Activated CD4-positive, alpha-beta T cell treated with anti-CD3 and anti-CD28 coated beads, Interleukin-2, amount 50 U/mL, for 16 hours (primary cell): ENCODE data around the gene C9orf50.
A peak's percentile ranks its signal among the peaks of the same experiment; 100 is the strongest.
"Not testable (repeated sequence)": the region's sequence is repeated elsewhere in the genome, so short reads cannot be mapped to it uniquely, and the experiment has no call there.

Experiments used
- DNase-seq: peaks from one replicate; pipeline ENCODE4 v3.0.0-alpha.2; 2020

C9orf50 gene, protein sequence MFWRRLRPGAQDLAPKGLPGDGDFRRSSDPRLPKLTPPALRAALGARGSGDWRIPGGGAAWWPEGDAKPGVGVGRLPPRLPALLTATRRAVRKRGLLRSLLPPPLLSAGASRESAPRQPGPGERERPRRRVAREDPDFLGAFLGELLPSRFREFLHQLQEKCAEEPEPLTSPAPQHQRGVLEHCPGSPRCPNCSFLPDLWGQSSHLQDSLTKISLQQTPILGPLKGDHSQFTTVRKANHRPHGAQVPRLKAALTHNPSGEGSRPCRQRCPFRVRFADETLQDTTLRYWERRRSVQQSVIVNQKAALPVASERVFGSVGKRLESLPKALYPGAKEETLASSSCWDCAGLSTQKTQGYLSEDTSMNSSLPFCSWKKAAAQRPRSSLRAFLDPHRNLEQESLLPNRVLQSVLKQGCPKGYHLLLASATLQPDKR

DNA sequence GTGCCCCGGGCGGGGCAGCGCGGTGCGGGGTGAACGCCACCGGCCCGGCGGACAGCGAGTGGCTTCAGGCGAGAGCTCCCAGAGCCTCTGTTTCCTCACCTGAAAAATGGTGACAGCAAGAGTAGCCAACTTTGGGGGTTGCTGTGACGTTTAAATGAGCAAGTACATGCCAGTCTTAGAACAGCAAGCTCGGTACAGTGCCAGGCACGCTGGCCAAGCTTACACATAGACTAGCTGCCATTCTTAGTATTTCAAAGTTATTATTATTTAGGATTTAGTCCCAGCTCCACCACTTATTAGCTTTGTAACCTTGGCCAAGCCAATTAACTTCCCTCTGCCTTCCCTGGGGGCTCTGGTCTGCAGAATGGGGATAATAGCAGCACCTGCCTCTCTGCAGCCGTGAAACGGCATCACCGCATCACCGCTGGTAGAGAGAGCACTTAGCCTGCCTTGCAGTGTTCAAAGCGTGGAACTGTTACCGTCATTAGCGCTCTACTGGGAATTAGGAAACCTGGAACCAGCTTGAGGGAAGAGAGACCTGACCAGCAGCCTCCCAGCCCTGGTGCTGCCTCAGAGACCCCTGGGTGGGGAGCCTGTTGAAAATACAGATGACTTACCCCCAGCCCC is at the start of gene C9orf50:
C9orf50 (minus strand) TSS at position 433 of the 627 bp plus-strand sequence. CDS start 527 bp downstream, outside the sequence.
- DNase-seq: no peak

DNA sequence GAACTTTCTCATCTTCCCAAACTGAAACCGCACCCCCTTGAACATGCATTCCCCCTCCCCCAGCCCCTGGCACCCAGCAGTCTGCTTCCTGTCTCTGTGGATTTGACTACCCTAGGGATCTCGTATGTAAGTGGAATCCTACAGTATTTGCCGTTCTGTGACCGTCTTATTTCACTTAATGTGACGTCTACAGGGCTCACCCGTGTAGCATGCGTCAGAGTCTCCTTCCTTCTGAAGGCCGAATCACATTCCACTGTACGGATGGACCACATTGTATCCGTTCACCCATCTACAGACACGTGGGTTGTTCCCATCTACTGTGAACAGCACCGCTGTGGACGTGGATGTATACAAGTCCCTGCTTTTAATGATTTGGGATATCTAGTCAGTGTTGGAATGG is 49.0 kb upstream of the C9orf50 start:
- DNase-seq: no peak

DNA sequence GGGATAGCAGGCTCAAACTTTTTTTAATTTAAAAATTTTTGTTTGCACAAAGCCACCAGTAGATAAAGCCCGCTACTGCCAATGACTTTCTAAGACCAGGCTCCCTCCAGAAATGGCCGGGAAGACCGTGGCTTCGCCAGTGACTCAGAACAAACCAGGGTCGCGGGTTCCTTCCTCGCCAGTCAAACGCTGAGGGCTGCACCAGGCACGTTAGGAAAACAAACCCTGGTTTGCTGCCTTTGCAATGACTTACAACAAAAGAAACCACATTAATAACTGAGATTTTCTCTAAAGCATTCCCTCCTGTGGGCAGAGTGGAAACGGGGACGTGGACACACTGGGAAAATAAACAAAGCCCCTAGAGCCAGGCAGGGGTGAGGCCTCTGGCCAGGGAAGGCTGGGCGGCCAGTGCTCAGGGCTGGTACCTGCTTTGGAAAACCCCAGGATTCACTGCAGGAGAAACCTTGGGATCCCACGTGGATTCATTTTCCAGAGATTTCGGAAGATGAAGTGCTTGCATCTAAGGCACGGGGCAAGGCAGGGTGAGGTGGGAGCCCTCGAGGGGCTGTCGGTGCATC is 48.3 kb upstream of the C9orf50 start:
- DNase-seq: no peak

DNA sequence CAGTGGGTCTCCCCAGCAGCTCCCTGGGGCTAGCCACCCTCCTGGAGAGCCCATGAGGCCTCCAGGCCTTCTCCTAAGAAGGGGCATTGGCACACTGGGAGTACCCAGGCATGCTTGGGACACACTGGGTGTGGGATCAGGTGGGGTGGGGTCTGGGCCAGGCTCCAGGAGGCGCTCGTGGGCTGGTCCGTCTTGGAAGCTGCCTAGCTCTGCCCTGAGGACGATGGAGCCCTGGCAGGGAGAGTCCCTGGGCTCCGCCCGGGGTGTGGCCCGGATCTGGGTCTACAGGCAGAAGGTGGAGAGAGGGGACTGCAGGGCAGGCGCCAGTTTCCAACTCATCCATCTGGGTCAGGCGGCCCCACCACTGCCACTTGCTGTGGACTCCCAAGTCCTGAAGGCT is 46.9 kb upstream of the C9orf50 start:
- DNase-seq: no peak

DNA sequence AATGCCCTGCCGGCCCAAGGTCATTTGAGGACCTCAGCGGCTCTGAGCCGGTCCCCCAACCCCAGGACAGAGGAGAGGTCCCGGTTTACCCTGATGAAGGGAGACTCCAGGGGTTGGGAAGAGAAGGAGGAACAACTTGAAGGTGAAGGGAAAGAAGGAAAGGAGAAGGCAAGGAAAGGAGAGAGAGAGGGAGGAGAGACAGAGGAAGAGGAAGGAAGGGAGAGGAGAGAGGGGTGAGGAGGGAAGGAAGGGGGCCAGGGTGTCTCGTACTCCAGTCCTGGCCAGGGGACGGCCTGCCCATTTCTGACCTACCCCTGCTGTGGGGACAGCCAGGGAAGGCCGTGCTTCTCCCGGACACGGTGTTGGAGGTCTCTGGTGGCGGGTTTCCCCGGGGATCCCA is 46.5 kb upstream of the C9orf50 start:
- DNase-seq: no peak

DNA sequence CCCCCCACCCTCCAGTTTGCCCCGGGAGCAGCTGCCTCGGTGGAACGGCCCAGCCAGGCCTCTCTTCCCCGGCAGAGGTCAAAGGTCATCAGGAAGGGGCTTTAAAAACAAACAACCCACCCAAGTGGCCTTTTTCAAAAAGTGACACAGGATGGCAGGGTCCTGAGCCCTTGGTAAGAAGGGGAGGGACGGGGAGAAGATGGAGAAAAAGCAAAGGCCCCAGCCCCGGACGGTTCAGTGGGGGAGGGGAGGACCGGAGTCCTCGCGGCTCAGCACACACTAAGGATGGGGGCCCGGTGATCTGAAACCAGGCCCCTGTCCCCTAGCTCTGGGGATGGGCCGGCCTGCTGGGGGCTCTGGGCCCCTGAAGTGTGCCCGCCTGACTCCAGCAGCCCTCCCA is 45.7 kb upstream of the C9orf50 start:
- DNase-seq: no peak

DNA sequence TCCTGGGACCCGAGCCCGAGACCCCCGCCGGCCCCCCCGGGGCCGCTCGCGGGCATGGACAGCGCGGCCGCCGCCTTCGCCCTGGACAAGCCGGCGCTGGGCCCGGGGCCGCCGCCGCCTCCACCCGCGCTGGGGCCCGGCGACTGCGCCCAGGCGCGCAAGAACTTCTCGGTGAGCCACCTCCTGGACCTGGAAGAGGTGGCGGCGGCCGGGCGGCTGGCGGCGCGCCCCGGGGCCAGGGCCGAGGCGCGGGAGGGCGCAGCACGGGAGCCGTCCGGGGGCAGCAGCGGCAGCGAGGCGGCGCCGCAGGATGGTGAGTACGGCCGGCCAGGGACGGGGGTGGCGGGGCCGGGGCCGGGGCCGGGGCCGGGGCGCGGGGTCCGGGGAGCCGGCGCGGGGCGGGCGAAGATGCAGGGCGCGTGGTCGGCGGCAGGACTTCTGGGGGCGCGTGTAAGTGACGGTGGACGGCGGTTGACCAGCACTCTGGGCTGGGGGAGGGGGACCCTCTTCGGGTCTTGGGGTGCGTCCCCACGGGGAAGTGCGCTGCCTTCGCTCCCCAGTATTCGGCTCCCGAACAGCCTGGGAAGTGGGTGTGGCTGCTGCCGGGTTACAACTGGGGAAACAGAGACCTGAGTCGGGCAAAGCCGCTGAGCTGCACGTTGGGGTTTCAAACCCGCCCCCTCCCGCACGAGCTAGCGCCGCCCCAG is 45.1 kb upstream of the C9orf50 start:
- DNase-seq: no peak

DNA sequence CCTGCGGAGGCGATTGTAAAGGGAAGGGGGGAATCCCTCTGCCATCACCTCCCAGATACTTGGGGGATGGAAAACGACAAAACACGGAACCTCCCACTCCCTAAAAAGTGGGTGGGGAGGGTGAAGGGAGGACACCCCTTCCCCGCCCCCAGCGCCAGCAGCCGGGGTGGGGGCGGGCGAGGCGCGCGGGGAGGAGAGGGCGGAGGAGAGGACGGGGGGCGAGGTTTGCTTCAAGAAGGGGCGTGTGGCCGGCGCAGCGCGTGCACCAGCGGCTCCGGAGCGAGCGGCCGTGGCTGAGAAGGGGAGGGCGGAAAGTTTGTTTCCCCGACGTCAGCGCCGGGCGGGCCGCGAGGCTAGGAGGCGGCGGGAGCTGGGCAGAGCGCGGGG is 44.5 kb upstream of the C9orf50 start, which contains the start of gene PRRX2:
PRRX2 (plus strand) TSS at position 259 of the 387 bp plus-strand sequence. CDS start 221 bp downstream, outside the sequence.
- DNase-seq: peak; percentile 8

DNA sequence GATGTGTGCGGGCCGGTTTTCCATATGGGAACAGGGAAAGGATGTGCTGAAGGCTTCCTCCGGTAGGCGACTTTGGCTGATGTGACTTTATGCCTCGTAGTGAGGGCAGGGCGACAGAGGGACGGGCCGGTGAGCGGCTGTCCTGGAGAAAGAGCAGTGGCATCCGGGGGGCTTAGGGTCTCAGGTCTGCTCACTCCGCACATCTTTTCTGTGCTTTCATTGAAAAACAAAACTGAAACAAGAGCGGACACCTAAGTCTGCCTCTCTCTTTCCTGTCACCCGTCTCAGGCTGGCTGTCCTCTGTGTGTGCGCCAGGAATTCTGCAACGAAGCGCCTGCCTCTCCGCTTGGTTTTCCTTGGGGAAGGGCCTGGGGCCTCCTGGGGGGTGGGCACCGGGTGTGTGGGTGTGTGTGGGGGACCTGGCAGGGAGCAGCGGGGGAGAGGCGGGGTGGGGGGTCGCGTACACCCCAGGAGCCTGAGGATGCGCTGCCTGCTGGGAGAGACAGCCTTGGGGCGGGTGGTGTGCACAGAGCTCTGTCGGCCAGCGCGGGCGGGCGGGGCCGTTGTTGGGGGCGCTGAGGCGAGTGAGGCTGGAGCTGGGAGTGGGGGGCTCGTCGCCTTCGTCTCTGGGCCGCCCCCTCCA is 44.0 kb upstream of the C9orf50 start:
- no peak for DNase-seq

DNA sequence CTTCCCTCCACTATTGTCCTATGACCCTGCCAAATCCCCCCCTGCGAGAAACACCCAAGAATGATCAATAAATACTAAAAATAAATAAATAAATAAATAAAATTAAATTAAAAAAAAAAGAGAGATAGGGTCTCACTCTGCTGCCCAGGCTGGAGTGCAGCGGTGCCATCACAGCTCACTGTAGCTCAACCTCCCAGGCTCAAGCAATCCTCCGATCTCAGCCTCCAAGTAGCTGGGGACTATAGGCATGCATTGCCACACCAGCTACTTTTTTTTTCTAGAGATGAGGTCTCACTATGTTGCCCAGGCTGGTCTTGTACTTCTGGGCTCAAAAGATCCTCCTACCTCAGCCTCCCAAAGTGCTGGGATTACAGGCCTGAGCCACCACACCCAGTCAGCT is 41.3 kb upstream of the C9orf50 start:
- DNase-seq: not testable (repeated sequence)

DNA sequence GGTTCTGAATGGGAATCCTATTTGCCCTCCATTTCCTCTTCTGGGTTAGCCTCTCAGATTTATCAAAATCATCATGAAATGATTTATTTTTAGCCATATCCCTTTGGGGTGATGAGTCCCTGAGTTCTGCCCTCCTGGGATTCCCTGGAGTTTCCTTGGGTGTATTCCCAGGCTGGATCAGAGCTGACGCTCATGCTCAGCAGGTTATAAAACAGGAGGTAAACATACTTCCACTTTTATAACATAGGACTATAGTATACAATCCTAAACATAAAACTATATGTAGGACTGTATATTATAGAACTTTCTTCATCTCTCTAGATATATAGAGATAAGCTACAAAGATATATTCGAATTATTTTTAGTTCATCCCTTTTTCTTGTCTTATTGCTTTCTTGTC is 40.1 kb upstream of the C9orf50 start:
- DNase-seq: no peak

DNA sequence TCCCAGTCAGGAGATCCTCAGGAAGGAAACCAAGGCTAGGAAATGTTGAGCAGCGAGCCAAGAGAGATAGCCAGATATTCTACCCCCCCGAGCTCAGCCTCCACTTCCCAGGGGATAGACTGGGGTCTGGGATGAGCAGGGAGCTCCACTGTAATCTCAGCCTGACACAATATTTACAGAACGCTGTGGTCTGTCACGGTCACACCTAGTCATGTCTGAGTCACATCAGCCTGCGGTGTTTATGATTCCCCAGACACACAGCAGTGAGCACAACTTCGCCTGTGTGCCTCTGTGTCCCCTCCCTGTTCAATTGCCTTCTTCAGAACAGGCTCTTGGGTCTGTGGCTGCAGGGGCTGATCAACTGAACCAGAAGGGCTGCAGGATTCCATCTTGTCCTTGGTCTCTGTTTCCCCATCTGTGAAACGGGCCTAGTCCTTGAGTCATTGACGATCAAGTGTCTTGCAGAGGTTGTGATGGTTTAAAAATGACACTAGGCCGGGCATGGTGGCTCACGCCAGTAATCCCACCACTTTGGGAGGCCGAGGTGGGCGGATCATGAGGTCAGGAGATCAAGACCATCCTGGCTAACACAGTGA is 36.0 kb upstream of the C9orf50 start:
- no peak for DNase-seq

DNA sequence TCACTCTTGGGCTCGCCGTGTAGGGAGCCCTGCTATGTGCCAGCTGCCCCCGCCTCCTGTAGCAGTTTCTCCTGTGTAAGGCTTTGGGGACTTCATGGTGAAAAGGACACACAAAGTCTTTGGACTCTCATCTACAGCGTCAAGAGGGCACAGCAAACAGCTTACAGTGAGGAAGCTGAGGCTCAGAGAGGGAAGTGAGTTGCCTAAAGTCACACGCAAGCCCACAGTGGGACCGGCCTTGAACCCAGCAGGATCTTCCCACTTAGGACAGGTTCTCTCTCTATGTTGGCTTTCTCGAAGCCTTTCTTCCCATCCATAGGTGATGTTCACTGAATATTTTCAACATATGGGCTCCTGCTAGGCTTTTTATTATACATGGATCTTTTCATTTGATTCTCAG is 34.8 kb upstream of the C9orf50 start:
- DNase-seq: no peak

DNA sequence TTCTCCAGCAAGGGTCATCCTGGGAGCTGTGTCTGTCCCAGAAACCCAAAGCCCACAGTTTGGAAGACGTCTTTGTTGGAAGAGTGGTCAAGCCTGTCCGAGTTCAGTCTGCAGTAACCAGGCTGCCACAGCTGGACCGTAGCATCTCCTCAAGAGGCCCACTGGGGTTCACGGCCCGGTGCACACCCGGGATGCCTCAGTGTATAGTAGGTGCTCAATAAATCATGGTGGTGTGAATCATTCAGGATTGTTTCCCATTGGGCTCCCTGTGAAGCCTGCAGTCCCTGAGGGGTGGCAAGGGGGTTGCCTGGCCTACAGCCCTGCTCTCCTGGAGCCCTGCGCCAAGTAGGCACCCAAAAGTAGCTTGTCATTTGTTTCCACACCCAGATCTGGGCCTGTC is 34.3 kb upstream of the C9orf50 start:
- no peak for DNase-seq

DNA sequence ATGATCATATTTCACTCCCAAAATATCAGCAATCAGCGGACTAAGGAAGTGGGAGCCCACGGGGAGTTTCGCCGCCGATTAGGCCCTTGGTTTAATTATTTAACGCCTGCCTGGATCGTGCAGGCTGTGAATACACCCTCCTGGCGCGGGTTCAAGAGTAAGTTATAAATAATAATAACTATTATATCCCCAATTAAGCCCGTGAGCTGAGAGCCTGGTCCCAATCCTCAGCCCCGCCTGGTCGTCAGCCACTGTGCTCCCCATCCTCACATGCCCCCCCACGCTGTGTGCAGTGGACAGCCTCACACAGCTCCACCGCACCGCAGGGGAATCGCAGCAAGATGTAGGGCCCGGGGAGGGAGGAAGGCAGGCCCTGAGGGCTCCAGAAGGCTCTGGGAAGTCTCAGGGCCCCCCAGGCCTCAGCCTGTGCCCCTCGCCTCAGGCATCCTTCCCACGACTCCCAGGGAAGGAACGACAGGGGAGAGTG is 33.7 kb upstream of the C9orf50 start:
- no peak for DNase-seq

DNA sequence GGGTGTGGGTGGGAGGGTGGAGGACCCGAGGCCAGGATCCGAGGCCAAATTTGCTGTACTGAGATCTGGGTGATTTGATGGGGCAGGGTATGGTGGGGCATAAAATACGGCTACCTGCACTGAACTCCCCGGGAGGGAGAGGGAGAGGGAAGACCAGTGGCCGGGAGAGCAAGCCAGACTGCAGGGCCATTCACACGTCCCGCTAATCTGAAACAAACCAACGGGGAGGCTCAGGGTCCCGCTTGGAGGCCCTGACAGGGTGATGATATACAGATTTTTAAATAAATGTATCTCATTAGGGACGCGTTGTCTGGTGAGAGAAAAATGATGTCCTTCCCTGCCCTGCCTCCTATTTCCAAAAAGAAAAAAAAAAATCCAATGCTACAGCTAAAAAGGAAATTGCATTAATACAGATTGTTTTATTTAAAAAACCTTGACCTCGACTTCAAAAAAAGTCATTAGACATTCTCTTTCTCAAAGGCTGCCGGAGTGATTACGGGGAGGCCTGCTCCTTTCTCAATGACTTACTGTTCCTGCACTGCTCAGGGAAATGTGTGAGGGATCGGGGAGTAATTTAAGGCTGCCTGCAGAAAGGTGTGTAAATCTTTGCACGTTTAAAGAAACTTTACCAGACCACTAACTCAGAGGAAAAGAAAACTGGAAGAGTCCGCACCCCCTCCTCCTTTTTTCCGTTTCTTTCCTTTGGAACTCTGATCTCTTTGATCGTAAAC is 33.1 kb upstream of the C9orf50 start:
- DNase-seq: no peak

DNA sequence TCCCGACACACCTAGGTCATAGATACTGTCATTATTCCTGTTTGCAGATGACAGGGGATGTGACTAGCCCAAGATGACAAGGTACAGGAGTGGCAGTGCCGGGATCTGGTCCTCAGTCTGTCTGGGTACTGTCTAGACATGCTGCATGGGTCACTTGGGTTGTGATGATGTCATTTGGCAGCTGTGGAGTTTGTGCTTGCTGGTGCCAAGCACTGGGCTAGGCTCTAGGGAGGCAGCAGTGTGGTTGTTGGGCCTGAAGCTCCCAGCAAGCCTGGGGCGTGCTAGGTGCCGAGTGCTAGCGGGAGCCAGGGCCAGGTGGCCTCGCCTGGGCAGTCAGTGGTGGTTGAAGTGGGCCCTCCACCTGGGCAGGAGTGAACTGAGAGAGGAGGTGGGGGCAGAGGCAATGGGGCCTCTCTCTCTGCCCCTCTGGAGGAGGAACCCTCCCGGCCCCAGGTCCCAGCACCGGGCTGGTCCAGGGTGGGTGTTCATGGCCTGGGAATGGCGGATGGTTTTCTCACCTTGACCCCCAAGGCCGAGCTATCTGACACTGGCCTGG is 29.9 kb upstream of the C9orf50 start:
- DNase-seq: no peak

DNA sequence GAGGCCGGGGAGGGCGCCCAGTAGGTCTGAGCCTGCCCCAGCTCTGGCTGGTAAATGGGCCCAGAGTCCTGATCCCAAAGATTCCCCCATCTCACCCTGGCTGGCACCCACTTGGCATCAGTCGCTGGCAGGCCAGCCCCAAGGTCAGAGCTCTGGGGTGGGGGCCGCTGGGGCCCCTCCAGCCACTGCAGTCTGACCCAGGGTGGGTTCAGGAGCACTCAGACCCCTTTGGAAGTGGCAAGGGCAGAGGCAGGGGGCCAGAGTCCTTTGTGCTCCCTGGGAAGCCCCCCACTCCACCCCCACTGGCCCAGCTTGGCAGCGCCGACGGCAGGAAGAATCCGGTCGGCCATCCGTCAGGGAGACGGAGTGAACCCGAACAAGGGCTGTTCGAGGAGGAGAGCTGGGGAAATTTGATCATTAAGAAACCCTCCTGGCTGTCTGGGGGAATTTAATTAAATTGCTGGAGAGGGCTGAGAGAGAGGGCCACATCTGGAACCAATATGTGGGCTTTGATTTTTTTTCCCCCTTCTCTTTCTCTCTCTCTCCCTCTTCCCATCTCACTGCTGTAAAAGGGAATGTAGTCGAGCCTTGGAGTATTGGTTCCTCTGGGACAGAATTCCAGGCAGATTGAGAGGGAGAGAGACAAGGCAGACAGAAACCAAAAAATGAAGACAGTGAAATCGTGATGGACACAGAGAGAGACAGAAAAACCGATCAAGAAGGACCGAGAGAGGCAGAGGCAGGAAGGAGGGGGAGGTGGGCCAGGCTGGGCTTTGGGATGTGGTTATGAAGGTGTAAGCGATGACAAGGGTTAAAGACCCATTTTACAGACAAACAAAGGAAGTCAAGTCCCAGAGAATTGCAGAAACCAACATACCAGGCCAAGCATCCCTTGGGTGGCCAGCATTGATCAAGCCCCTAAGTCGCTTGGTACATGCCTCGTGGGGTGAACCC is 29.1 kb upstream of the C9orf50 start:
- no peak for DNase-seq

DNA sequence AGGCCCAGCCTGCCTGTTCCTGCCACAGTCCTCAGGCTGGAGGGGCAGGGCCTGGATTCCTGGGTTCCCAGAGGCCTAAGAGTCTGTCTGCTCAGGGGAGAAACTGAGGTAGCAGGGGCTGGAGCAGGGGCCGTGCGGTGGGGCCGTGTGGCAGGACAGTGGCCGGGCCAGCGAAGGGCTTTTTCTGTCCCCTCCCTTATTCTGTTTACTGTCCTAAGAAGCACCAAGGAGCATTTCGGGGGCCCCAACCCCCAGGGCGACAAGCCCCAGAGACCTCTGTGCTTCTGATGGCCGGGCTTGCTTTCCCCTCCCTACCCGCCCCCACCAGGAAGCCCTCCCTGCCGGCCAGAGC is 27.8 kb upstream of the C9orf50 start:
- no peak for DNase-seq

DNA sequence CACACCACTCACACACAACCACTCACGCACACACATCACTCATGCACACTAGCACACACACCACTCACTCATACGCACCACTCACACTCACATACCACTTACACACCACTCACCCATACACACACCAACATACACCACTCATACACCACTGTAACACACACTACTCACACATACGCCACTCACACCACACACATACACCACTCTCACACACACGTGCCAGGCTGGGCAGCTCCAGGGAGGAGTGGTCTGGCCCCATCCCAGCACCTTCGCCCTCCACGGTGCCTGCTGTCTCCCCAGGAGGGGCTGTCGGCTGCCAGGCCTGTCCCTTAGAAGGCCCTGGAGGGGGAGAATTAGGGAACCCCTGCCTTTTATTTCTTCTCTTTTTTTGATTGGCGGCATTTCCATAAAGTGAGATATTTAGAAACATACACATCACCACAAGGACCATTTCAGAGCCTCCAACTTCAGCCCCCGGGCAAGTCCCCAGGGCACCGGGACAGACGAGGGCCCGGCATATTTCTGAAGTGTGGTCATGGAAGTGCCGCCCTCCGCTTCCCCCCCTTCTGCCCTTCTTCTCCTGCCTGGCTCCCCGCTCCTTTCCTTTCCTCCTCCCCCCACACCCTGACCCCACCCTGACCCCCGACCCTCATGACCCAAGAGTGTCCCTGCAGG is 27.3 kb upstream of the C9orf50 start:
- DNase-seq: no peak
